ENCODE results near the gene FAM149A.

Gene FAM149A

GRCh38 chr4:186082221-186082620 is 22.3 kb upstream of the FAM149A start:
- H3K4me2 ChIP-seq: no peak overlapping the region
- no peak overlapping the region for H3K4me3 ChIP-seq (IDR thresholded peaks at IDR 0.05; ENCODE audit: insufficient read depth, low read depth, low read length)
- no peak overlapping the region for H3K9ac ChIP-seq
- no peak overlapping the region for H2AFZ ChIP-seq (ENCODE audit: low read depth)
- no peaks in the 10 kb centered on the region for H3K79me2 ChIP-seq (ENCODE audit: insufficient read depth, low read depth)
- TF ChIP-seq, protein P1, sequence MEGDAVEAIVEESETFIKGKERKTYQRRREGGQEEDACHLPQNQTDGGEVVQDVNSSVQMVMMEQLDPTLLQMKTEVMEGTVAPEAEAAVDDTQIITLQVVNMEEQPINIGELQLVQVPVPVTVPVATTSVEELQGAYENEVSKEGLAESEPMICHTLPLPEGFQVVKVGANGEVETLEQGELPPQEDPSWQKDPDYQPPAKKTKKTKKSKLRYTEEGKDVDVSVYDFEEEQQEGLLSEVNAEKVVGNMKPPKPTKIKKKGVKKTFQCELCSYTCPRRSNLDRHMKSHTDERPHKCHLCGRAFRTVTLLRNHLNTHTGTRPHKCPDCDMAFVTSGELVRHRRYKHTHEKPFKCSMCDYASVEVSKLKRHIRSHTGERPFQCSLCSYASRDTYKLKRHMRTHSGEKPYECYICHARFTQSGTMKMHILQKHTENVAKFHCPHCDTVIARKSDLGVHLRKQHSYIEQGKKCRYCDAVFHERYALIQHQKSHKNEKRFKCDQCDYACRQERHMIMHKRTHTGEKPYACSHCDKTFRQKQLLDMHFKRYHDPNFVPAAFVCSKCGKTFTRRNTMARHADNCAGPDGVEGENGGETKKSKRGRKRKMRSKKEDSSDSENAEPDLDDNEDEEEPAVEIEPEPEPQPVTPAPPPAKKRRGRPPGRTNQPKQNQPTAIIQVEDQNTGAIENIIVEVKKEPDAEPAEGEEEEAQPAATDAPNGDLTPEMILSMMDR (conservative IDR thresholded peaks at IDR 0.05; ENCODE audit: low read depth, low read length): no peak
- H3K27ac ChIP-seq: no peak overlapping the region
- H3K4me1 ChIP-seq (ENCODE audit: low read depth, poor library complexity, severe bottlenecking): no peaks in the 10 kb centered on the region
- H3K36me3 ChIP-seq (ENCODE audit: insufficient read depth): no peaks in the 10 kb centered on the region
- no peaks in the 10 kb centered on the region for H3K27me3 ChIP-seq (ENCODE audit: insufficient read depth, low read depth)
- H4K20me1 ChIP-seq (ENCODE audit: insufficient read depth): no peaks in the 10 kb centered on the region

GRCh38 chr4:186088523-186088922 is 16.0 kb upstream of the FAM149A start:
- H3K9ac ChIP-seq: no peak overlapping the region
- TF ChIP-seq, protein P1 (conservative IDR thresholded peaks at IDR 0.05; ENCODE audit: low read depth, low read length): no peak
- H3K4me2 ChIP-seq: no peak overlapping the region
- no peaks in the 10 kb centered on the region for H3K27me3 ChIP-seq (ENCODE audit: insufficient read depth, low read depth)
- H2AFZ ChIP-seq (ENCODE audit: low read depth): no peak overlapping the region
- H4K20me1 ChIP-seq (ENCODE audit: insufficient read depth): no peaks in the 10 kb centered on the region
- no peak overlapping the region for H3K4me3 ChIP-seq (IDR thresholded peaks at IDR 0.05; ENCODE audit: insufficient read depth, low read depth, low read length)
- H3K27ac ChIP-seq: no peak overlapping the region
- no peaks in the 10 kb centered on the region for H3K36me3 ChIP-seq (ENCODE audit: insufficient read depth)
- H3K79me2 ChIP-seq (ENCODE audit: insufficient read depth, low read depth): no peaks in the 10 kb centered on the region
- no peaks in the 10 kb centered on the region for H3K4me1 ChIP-seq (ENCODE audit: low read depth, poor library complexity, severe bottlenecking)

DNA sequence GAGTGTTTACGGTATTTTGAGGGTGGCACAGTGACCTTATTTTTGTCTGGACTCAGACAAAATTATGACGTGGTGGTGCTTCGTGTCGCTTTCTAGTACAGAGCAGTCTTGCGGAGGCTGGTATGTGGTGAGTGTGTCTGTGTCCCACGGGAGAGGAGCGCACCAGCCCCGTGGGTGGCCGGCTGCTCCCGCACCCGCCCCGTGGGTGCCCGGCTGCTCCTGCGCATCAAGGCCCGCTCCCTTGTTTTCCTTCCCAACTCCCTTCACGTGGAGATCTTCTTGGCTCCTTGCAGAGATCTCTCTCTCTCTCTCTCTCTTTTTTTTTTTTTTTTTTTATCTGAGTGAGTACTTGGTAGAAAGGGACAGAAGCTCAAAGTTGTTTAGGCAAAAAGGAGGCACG is 12.2 kb upstream of the FAM149A start:
- no peak overlapping the region for H3K9ac ChIP-seq
- H3K4me3 ChIP-seq (IDR thresholded peaks at IDR 0.05; ENCODE audit: insufficient read depth, low read depth, low read length): no peak overlapping the region
- H3K27ac ChIP-seq: no peak overlapping the region
- no peaks in the 10 kb centered on the region for H3K27me3 ChIP-seq (ENCODE audit: insufficient read depth, low read depth)
- TF ChIP-seq, protein P1 (conservative IDR thresholded peaks at IDR 0.05; ENCODE audit: low read depth, low read length): no peak
- H3K4me2 ChIP-seq: no peak overlapping the region
- no peaks in the 10 kb centered on the region for H3K36me3 ChIP-seq (ENCODE audit: insufficient read depth)
- H3K79me2 ChIP-seq (ENCODE audit: insufficient read depth, low read depth): no peaks in the 10 kb centered on the region
- H3K4me1 ChIP-seq (ENCODE audit: low read depth, poor library complexity, severe bottlenecking): no peaks in the 10 kb centered on the region
- H4K20me1 ChIP-seq (ENCODE audit: insufficient read depth): no peaks in the 10 kb centered on the region
- H2AFZ ChIP-seq (ENCODE audit: low read depth): no peak overlapping the region

DNA sequence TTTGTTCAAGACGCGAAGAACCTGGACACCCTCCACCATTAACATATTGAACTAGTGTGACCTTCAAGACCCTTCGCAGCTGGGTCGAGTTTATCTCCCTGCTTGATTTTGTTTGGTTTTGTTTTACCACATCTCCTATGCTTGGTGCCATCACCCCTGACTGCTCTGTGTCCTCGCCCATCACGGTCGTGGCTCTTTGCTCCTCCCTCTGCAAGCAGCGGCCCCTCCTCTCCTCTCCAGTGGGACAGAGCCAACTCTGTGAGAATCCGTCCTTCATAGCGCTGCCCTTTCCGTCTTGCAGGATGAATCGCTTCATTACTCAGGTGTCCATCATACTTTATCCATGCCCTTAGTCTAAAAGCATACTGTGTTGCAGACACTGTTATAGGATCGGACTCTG is 9.1 kb upstream of the FAM149A start:
- Histone ChIP-seq H3K4me1 (ENCODE audit: low read depth, poor library complexity, severe bottlenecking) (no peaks in the 10 kb centered on the region), H3K9ac (no peak overlapping the region), H4K20me1 (ENCODE audit: insufficient read depth) (no peaks in the 10 kb centered on the region), H3K4me2 (no peak overlapping the region), H3K27ac (no peak overlapping the region), H3K4me3 (IDR thresholded peaks at IDR 0.05; ENCODE audit: insufficient read depth, low read depth, low read length) (no peak overlapping the region), H3K27me3 (ENCODE audit: insufficient read depth, low read depth) (no peaks in the 10 kb centered on the region), H3K79me2 (ENCODE audit: insufficient read depth, low read depth) (no peaks in the 10 kb centered on the region), H3K36me3 (ENCODE audit: insufficient read depth) (no peaks in the 10 kb centered on the region), H2AFZ (ENCODE audit: low read depth) (no peak overlapping the region)
- TF ChIP-seq, protein P1 (conservative IDR thresholded peaks at IDR 0.05; ENCODE audit: low read depth, low read length): no peak

Data from KMS-11 (cell line).